PFSK-1 (cell line): ENCODE data around the gene KCNS3.

Experiments used
- FOXP2 ChIP-seq: optimal IDR thresholded peaks from 2 replicates; pipeline ENCODE3; 2011; ENCODE audit warnings: borderline replicate concordance, control low read depth, inconsistent platforms; ENCODE audit not compliant: insufficient read depth; ENCODE audit errors: extremely low read length, extremely low read depth
- POLR2AphosphoS5 ChIP-seq: IDR thresholded peaks from 2 replicates; pipeline ENCODE4 v1.6.1; 2012; ENCODE audit warnings: low read depth, mild to moderate bottlenecking, control low read depth, low read length, moderate library complexity
- SIN3A ChIP-seq: IDR thresholded peaks from 2 replicates; pipeline ENCODE4 v1.6.1; 2012; ENCODE audit warnings: mild to moderate bottlenecking, low read length, moderate library complexity, borderline replicate concordance; ENCODE audit not compliant: insufficient read depth
- TAF1 ChIP-seq: IDR thresholded peaks from 2 replicates; pipeline ENCODE4 v1.6.1; 2012; ENCODE audit warnings: low read length, control low read depth, borderline replicate concordance; ENCODE audit not compliant: insufficient read depth
- TF ChIP-seq, protein P1 (sequence below), 2 experiments: IDR thresholded peaks; 2 replicates each; pipeline versions ENCODE4 v1.6.1 to v1.8.0; 2011 to 2012; ENCODE audit warnings: low read depth in 2 of 2, low read length in 2 of 2, control low read depth in 1 of 2, inconsistent platforms in 1 of 2, mild to moderate bottlenecking in 1 of 2, moderate library complexity in 1 of 2; ENCODE audit not compliant: insufficient read depth in 1 of 2

Gene KCNS3

DNA sequence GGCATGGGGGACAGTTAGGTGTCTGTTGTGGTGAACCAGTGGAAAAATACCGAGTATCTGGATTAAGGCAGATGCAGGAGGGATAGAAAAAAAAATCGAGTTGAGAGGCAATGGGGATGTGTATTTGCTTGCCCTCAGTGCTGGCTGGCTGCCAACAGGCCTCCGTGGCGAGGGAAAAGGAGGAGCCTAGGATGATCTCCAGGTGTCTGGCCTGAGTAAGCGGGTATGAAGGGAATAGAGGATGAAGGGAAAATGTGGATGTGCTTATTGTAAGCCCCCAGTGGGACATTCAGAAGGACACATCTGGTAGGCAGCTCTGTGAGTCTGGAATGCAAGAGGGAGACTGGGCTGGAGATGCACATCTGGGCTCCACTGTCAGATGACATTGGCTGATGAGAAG lies 22.8 kb downstream of the KCNS3 start:
- no peak for TF ChIP-seq SIN3A
- TF ChIP-seq, protein P1, sequence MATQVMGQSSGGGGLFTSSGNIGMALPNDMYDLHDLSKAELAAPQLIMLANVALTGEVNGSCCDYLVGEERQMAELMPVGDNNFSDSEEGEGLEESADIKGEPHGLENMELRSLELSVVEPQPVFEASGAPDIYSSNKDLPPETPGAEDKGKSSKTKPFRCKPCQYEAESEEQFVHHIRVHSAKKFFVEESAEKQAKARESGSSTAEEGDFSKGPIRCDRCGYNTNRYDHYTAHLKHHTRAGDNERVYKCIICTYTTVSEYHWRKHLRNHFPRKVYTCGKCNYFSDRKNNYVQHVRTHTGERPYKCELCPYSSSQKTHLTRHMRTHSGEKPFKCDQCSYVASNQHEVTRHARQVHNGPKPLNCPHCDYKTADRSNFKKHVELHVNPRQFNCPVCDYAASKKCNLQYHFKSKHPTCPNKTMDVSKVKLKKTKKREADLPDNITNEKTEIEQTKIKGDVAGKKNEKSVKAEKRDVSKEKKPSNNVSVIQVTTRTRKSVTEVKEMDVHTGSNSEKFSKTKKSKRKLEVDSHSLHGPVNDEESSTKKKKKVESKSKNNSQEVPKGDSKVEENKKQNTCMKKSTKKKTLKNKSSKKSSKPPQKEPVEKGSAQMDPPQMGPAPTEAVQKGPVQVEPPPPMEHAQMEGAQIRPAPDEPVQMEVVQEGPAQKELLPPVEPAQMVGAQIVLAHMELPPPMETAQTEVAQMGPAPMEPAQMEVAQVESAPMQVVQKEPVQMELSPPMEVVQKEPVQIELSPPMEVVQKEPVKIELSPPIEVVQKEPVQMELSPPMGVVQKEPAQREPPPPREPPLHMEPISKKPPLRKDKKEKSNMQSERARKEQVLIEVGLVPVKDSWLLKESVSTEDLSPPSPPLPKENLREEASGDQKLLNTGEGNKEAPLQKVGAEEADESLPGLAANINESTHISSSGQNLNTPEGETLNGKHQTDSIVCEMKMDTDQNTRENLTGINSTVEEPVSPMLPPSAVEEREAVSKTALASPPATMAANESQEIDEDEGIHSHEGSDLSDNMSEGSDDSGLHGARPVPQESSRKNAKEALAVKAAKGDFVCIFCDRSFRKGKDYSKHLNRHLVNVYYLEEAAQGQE (IDR thresholded peaks at IDR 0.05; ENCODE audit: insufficient read depth in 1 of 2, low read depth in 2 of 2, low read length in 2 of 2), result no peak
- no peak for TF ChIP-seq POLR2AphosphoS5
- TF ChIP-seq FOXP2, result no peak
- TF ChIP-seq TAF1, result no peak

DNA sequence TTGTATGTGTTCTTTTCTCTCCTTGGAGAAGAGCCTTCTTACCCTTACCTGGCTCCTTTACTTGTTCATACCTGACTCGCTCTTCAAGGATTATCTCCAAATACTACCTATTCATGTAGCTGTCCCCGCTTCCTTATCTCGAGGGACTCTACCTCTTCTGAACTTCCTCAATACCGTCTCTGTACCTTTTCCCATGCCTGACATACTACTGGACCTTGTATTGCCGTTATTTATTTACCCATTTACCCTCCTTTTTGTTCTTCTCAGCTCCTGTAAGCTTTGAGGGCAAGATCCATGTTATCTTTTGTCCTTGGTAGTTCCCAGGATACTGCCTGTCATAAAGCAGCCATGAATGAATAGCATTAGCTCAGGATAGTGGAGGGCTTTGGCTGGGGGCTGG lies 32.5 kb downstream of the KCNS3 start:
- TF ChIP-seq POLR2AphosphoS5 (no peak), SIN3A (no peak), FOXP2 (no peak), TAF1 (no peak)
- TF ChIP-seq, protein P1 (IDR thresholded peaks at IDR 0.05; ENCODE audit: insufficient read depth in 1 of 2, low read depth in 2 of 2, low read length in 2 of 2), result no peak

DNA sequence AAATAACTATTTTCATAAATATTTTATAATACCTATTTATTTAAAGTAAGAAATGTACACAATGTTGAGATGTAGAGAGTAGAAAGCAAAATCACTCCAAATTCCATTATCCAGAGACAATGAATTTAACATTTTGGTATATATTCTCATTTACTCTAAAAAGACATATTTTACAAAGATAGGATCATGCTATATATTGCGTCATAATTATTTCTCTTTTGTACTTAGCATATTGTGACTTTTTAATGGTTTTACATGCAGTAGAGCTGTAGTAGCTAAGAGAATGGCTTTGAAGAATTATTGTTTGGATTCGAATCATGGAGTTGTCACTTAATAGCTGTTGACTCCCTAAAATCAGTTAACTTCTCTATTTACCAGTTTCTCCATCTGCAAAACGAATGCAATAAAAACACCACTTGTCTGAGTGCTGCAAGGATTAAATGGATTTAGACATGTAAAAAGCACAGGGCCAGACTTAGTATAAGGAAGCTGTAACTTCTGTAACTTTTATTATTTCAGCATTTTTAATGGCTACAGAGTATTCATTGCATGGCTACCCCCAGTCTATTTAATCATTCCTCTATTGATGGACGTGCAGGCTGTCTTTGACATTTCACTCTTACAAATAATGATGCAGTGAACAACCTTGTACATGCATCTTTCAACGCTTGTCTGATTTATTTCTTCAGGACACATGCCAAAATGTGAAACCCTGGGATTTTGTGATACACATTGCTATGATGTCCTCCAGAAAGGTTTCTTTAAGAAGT lies 33.2 kb downstream of the KCNS3 start:
- TF ChIP-seq, protein P1 (IDR thresholded peaks at IDR 0.05; ENCODE audit: insufficient read depth in 1 of 2, low read depth in 2 of 2, low read length in 2 of 2), result no peak
- TF ChIP-seq SIN3A (no peak), TAF1 (no peak), FOXP2 (no peak), POLR2AphosphoS5 (no peak)

DNA sequence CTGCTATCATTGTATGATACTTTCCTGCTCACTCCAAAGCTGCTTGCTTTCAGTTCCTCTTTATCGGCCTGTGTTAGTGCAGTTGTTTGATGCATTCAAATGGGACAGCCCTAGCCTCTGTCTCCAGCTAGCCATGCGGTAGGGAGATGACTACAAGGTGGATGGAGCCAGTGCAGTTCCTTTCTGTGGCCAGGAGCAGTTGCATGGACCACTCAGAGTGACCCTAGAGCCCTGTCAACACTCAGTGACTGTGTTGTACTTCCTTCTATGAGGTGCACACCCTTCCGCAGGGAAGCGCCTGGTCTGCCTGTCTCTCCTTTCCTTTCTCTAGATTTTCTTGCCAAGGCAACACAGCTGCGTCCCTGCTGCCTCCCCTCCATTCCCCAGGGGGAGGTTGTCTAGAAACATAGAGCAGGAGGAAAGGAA lies 33.8 kb downstream of the KCNS3 start:
- TF ChIP-seq POLR2AphosphoS5 (no peak), TAF1 (no peak), SIN3A (no peak), FOXP2 (no peak)
- TF ChIP-seq, protein P1 (IDR thresholded peaks at IDR 0.05; ENCODE audit: insufficient read depth in 1 of 2, low read depth in 2 of 2, low read length in 2 of 2), result no peak
